M059J (cell line): ENCODE measurements around the gene FADS3. TPM values are rescaled to one million over a fixed set of nuclear protein-coding genes. Genes with fewer than 3 reads are reported as not detected.
A peak's percentile ranks its signal among the peaks of the same experiment; 100 is the strongest.

Experiments used
- DNase-seq: peaks from one replicate; pipeline ENCODE4 v3.0.0-alpha.2; 2012; ENCODE audit warnings: low read depth
- total RNA-seq: library from RNA; depleted of rRNA; stranded (reverse); fragments of >200 nt; shearing (Covaris generic); gene quantifications from 2 replicates; pipeline ENCODE4 v1.2.3, GENCODE V29; 2014

FADS3 gene
- total RNA-seq, 1 experiment from 2014 or later = 82.9 TPM

DNA sequence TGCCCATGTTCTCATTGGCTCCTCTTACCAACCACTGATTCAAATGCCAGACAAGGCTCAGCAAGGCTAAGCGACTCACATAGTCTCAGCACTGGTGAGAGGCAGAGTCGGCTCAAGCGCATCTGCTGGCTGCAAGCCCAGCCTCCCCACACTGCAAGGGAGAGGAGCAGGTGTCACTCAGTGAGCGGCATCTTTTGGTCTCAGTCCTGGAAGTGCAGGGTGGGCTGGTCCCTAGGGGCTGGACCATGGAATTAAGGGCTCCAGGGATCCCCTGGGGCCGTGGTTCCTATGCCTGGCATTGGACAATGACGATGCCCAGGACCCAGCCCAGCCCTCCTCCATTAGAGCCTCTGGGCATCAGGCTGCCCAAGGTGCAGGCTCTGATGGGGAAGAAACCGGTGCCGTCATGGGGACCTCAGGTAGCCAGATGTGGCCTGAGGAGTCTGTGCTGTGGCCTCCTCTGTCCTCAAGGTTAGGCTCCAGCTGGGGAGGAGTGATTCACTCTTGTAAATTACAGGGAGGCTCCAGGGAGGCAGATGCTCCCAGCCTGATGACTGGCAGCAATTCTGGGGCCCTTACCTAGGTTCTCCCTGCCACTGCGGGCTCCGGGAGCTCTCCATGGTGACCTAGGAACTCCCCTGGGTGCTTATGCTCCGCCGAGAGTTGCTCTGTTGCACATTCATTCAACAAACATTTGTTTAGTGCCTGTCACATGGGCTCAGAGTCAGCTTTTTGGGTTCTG is 35.2 kb downstream of the FADS3 start:
- peak; percentile 34 for DNase-seq

- no peak for DNase-seq
Measured at GRCh38 chr11:61854966-61855714, 36.2 kb downstream of the FADS3 start.

- no peak for DNase-seq
Measured at GRCh38 chr11:61854206-61854895, 37.0 kb downstream of the FADS3 start.

GRCh38 chr11:61853698-61854169 is 37.6 kb downstream of the FADS3 start:
- no peak for DNase-seq

DNA sequence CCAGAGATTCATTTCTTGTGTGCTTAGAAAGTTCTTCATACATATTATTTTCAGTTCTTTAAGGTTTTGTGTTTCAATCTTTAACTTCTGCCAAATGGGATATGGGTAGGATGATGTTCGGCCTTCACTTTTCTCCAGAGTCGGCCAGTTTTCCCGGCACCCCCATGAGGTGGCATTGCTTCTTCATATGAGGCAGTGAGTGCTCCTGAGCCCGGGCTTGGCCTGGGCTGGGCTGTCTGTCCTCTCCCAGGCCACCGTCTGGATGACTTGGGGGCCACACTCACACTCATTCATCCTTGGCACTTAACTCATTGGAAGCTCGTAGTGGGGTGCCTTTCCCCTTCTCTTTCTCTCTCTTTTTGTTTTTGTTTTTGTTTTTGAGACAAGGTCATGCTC is 39.4 kb downstream of the FADS3 start:
- no peak for DNase-seq

DNA sequence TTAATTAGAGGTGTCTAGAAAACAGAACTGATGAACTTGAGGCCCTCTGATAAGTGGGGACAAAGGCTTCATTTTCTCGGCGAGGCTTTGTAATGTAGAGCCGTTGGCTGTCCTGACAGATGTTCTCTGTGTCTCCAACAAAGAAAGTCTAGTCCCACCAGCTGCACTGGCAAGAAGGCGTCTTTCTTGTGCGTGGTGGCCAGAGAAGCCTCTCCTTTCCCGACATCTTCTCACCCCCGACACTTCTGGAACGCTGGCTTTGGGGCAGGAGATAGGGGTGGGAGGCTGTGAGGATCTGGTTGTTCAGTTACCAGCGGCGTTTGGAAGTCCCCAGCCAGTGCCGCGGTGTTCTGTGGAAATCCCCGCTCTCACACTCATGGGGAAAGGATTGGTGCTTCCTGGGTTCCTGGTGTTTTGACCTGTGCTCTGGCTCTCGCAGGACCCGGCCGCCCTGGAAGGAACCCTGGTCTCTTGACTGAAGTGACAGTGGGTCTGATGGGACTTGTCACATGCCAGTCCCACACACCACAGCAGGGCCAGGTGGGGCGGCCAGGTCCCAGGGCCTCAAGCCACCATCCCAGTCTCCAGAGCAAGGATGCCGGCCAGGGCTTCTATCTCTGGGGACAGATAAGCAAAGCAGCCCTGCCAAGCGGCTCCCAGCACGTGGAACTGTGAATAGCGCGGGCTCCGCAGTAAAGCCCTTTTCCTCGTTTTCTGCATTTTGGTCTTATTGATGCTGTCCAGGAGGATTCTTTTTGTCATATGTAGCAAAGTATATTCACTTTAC is 40.0 kb downstream of the FADS3 start:
- no peak for DNase-seq

DNA sequence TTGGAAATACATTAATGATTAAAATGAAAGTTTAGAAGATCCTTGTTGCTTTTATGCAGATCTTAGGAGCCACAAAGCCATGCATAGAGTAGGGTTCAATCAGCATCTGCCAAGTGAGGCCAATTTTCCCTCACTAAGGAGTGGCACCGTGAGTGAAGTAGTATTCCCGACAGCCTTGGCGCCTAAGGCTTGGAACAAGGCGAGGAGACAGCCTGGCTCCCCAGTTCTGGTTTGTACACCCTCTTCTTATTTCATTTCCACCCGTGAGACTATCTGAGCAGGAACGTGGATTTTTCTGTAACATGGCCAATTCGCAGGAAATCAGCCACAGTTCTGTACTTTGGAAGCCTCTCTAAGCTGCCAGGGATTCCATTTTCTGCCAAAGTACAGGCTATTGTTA is 40.7 kb downstream of the FADS3 start:
- DNase-seq = no peak

DNA sequence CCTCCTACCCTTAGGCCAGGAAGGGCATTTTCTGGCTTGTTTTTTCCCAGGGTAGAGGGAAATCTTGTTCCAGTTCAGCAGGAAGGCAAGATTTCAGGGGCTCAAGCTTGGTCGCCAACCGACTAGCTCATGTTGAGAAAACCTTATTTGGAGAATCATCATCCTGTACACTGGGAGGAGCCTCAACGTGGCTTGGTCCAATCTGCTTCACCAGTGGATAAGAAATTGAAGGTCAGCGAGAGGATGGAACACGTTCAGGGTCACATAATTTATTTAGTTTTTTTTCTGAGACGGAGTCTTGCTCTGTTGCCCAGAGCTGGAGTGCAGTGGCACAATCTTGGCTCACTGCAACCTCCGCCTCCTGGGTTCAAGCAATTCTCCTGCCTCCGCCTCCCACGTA is 42.7 kb downstream of the FADS3 start:
- no peak for DNase-seq

- DNase-seq = no peak
Measured at GRCh38 chr11:61847914-61848581, 43.3 kb downstream of the FADS3 start.

- DNase-seq = no peak
Measured at GRCh38 chr11:61846362-61847020, 44.9 kb downstream of the FADS3 start.

DNA sequence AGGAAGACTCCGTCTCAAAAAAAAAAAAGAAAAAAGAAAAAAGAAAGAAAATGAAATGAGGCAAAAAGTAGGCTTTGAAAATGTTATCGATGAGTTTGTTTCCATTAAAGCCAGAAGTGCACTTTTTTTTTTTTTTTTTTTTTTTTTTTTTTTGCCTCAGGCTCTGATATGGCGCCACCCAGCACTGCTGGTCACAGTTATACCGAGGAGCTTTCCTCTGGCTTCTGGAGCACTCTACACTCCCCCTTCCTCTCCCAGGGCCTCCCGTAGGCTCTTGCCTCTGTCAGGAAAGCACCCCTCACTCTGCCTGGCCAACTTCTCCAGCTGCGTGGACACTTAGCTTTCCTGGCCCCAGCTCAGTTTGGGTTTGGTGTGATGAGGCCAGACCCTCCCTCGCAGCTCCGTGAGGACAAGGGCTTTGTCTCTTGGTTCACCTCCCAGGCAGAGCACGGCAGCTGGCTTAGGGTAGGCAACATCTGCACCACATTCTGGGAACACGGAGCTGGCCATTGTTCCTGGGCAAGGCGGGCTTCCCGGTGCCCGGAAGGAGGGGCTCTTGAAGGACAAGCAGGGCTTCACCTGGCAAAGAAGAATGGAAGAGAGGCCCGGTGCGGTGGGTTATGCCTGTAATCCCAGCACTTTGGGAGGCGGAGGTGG is 46.3 kb downstream of the FADS3 start:
- DNase-seq = no peak

DNA sequence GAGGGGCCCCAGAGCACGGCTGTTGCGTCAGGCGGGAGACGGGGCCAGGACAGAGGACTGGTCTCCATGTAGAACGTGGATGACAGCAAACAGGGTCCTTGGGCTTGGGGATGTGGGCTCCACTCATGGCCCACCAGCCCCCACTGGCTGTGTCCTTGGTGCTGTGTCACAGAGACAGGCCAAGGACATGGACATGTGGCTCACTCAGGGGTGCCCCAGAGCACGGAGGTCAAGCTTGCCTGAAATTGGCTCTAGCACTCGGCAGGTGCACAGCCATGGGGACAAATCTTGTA is 48.9 kb downstream of the FADS3 start:
- DNase-seq = no peak

GRCh38 chr11:61841636-61842527 is 49.5 kb downstream of the FADS3 start:
- DNase-seq = no peak

- no peak for DNase-seq
Measured at GRCh38 chr11:61840371-61840770, 51.0 kb downstream of the FADS3 start.

DNA sequence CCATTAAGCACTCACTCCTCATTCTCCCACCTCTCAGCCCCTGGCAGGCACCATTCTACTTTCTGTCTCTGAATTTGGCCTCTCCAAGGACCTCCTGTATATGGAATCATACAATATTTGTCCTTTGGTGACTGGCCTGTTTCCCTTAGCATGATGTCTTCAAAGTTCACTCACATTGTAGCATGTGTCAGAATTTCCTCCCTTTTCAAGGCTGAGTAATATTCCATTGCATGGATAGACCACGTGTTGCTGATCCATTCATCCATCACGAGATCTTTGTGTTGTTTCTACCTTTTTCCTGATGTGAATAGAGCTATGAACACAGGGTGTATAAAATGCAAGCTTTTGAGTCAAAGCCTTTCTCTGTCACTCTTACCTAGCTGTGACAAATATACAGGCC is 51.6 kb downstream of the FADS3 start:
- DNase-seq = no peak

DNA sequence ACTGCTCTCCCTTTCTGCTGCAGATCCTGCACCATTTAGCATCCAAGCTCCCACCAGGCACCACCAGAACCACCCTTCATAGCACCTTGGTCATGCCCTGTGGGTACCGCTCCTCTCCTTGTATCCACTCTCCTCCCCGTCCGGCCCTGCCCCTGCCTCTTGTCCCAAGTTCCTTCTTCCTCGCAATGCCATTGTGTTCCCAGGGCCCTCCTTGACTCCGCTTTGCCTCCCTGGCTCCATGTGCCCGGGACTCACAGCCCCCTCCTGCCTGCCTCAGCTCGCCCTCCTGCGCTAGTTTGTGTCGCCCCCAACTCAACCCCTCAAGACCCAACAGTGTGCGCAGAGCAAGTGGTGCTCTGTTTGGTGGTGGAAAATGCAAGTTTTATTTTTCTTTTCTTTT is 52.4 kb downstream of the FADS3 start:
- DNase-seq = no peak

DNA sequence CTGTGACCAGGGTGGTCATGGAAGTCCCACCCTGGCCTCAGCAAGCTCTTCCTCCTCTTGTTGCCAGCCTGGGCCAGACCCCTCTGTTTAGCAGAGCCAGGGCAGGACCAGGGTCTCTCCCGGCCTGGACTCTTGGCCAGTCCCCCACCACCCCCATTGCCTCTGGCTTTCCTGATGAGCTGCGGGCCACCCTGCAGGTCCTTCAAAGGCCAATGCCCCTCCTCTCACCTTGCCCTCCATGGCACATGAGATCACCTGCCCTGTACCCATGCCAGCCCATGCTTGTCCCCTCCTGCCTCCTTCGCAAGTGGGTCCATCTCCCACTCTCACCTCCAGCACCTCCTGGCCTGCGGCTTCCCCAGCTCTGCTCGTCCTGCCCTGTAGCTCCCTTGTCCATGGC is 52.8 kb downstream of the FADS3 start:
- no peak for DNase-seq

DNA sequence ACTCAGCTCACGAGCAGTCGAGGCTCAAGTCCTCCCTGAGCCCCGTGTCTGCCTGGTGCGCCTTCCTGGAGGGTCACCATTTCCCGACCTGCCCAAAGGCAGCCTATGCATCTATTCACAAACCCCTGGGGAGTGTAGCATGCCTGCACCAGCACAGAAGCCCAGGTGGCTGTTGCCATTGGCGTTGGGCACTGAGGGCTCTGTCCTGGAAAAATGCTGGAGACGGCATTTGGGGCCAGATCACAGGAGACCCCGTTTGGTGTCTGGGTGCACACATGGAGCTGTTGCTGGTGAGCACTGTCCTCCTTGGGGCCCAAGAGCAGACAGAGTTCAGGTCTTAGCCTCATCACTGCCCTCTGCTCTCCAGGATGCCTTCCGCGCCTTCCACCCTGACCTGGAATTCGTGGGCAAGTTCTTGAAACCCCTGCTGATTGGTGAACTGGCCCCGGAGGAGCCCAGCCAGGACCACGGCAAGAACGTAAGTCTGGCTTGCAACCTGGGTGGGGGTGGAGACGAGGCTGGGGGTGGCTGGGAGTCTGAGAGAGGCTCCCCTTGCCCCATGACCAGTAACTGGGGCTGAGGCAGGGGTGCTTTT is 53.8 kb downstream of the FADS3 start:
- no peak for DNase-seq

- no peak for DNase-seq
Measured at GRCh38 chr11:61836193-61836592, 55.2 kb downstream of the FADS3 start.
